Stimulated activated CD4-positive, alpha-beta T cell treated with anti-CD3 and anti-CD28 coated beads, Interleukin-2, amount 100 ng/mL, for 4 hours (primary cell): Measurements from ENCODE around the gene FN1.

Experiments
- DNase-seq: peaks from one replicate; pipeline ENCODE4 v3.0.0-alpha.2; 2020; ENCODE audit warnings: low read depth

The FN1 gene

GRCh38 chr2:215441560-215442400 is 5.9 kb upstream of the FN1 start:
- no peak for DNase-seq

- DNase-seq, result no peak
Measured at GRCh38 chr2:215439980-215440512, 4.2 kb upstream of the FN1 start.

GRCh38 chr2:215439404-215439803 is 3.5 kb upstream of the FN1 start:
- DNase-seq, result no peak

- DNase-seq, result no peak
Measured at GRCh38 chr2:215437614-215438013, 1.7 kb upstream of the FN1 start.

GRCh38 chr2:215436705-215437565 is 1.1 kb upstream of the FN1 start:
- DNase-seq, result no peak

GRCh38 chr2:215435280-215435869 is 493 bp downstream of the FN1 start:
- DNase-seq, result no peak

- no peak for DNase-seq
Measured at GRCh38 chr2:215434447-215435279, 1.2 kb downstream of the FN1 start.

GRCh38 chr2:215432759-215433594 is 2.9 kb downstream of the FN1 start:
- DNase-seq, result no peak

GRCh38 chr2:215431778-215432758 is 3.8 kb downstream of the FN1 start:
- DNase-seq, result no peak

GRCh38 chr2:215431290-215431689 is 4.6 kb downstream of the FN1 start:
- DNase-seq, result no peak

- DNase-seq, result no peak
Measured at GRCh38 chr2:215430528-215431187, 5.2 kb downstream of the FN1 start.

GRCh38 chr2:215429424-215429823 is 6.4 kb downstream of the FN1 start:
- no peak for DNase-seq

GRCh38 chr2:215428060-215428910 is 7.6 kb downstream of the FN1 start:
- DNase-seq, result no peak

GRCh38 chr2:215427585-215427984 is 8.3 kb downstream of the FN1 start:
- DNase-seq, result no peak

- no peak for DNase-seq
Measured at GRCh38 chr2:215425021-215425782, 10.7 kb downstream of the FN1 start.

GRCh38 chr2:215423928-215424540 is 11.8 kb downstream of the FN1 start:
- DNase-seq, result no peak

GRCh38 chr2:215423234-215423633 is 12.6 kb downstream of the FN1 start:
- no peak for DNase-seq
